ENCODE data around the gene RRM2. TPM values are rescaled to one million over a fixed set of nuclear protein-coding genes. Genes with fewer than 3 reads are reported as not detected.

Gene RRM2
- total RNA-seq, 1 experiment from 2014 or later, result 163 TPM

GRCh38 chr2:10136101-10136934 is 13.8 kb downstream of the RRM2 start:
- H3K27ac ChIP-seq (ENCODE audit: insufficient read length, low read depth, low read length), result no peak overlapping the region
- H4K8ac ChIP-seq (replicated peaks; ENCODE audit: insufficient read length, low read depth, low read length), result no peak overlapping the region
- H2BK20ac ChIP-seq (ENCODE audit: low read depth, low read length, poor library complexity, severe bottlenecking), result no peak overlapping the region
- H4K5ac ChIP-seq (ENCODE audit: insufficient read length, low read depth, low read length), result no peak overlapping the region
- no peak overlapping the region for H3K4me3 Mint-ChIP-seq
- no peak overlapping the region for H3K4ac ChIP-seq (ENCODE audit: low read depth, low read length)
- H3K27ac Mint-ChIP-seq, result peak overlapping the region in 1 of 3 experiments; percentile 48; a peak in 1 of 7 replicates
- no peaks in the 10 kb centered on the region for H3K79me1 ChIP-seq (ENCODE audit: insufficient read depth, low read depth, low read length, poor library complexity, severe bottlenecking)
- no peaks in the 10 kb centered on the region for H3K27me3 Mint-ChIP-seq (ENCODE audit: low read depth)
- no peak for TF ChIP-seq CTCF (conservative IDR thresholded peaks at IDR 0.05)
- H2BK5ac ChIP-seq (ENCODE audit: insufficient read length, low read length), result no peak overlapping the region
- no peak overlapping the region for H2BK15ac ChIP-seq (ENCODE audit: low read depth, low read length)
- H2BK120ac ChIP-seq (ENCODE audit: low read depth, low read length, poor library complexity, severe bottlenecking), result no peak overlapping the region
- H3K56ac ChIP-seq (ENCODE audit: insufficient read length, low read depth, low read length), result no peak overlapping the region
- H4K20me1 ChIP-seq (ENCODE audit: control insufficient read depth, insufficient read depth, insufficient read length), result no peaks in the 10 kb centered on the region
- H3K9me3 ChIP-seq (ENCODE audit: control insufficient read depth, low read depth, low read length), result no peaks in the 10 kb centered on the region
- H3K4me1 Mint-ChIP-seq, result peaks cover 40 to 44% of the 10 kb centered on the region in 2 experiments
- H3K23ac ChIP-seq (ENCODE audit: insufficient read length, low read depth, low read length), result no peak overlapping the region
- H3K27me3 ChIP-seq (ENCODE audit: insufficient read depth, low read length), result no peaks in the 10 kb centered on the region
- no peak overlapping the region for H3K18ac ChIP-seq (ENCODE audit: insufficient read length, low read depth, low read length)
- no peak overlapping the region for H3T11ph ChIP-seq (ENCODE audit: low read length)
- H3K9ac ChIP-seq (ENCODE audit: extremely low read depth, insufficient read length, low read length), result no peak overlapping the region
- no peak overlapping the region for H2AFZ ChIP-seq (ENCODE audit: low read length)
- no peaks in the 10 kb centered on the region for H3K23me2 ChIP-seq (ENCODE audit: insufficient read length, low read depth, low read length, poor library complexity, severe bottlenecking)
- no peak for DNase-seq
- H3K4me1 ChIP-seq (ENCODE audit: insufficient read depth, low read length), result peaks cover 3% of the 10 kb centered on the region; the same call in 1 of the 2 replicates
- no peak overlapping the region for H3K4me2 ChIP-seq (ENCODE audit: insufficient read depth, insufficient read length, low read length)
- H3K79me2 ChIP-seq (ENCODE audit: insufficient read depth, low read length), result no peaks in the 10 kb centered on the region
- no peaks in the 10 kb centered on the region for H3K9me3 Mint-ChIP-seq
- no CpG with 5 or more reads among the region's 7 CpGs for WGBS (ENCODE audit: extremely low coverage, insufficient read length, low lambda C conversion rate)
- peaks cover 8 to 37% (median 30%) of the 10 kb centered on the region in 3 experiments; a peak in 6 of 7 replicates for H3K36me3 Mint-ChIP-seq (ENCODE audit: insufficient read depth in 1 of 3, low read depth in 3 of 3)
- H3K14ac ChIP-seq (ENCODE audit: insufficient read depth, low read length), result no peak overlapping the region
- no peak overlapping the region for H4K91ac ChIP-seq (ENCODE audit: insufficient read length, low read depth, low read length)
- no peak overlapping the region for H2BK12ac ChIP-seq (ENCODE audit: insufficient read length, low read depth, low read length)
- H2AK5ac ChIP-seq (ENCODE audit: insufficient read length, low read length), result no peak overlapping the region
